Peyer's patch (tissue), 4 donors: ENCODE results near the gene FILIP1L.

ENCODE experiments used
- POLR2A ChIP-seq, 2 donors: fragments of 450-650 bp; IDR thresholded peaks; one replicate each; pipeline ENCODE4 v1.5.1; 2017; ENCODE audit warnings: antibody characterized with exemption in 2 of 2, mild to moderate bottlenecking in 2 of 2, moderate library complexity in 2 of 2
- TF ChIP-seq, protein P1 (sequence below), 6 experiments: fragments of 450-650 bp in 4 of 6; fragments of 200-600 bp in 2 of 6; sonication (generic) in 1 of 6; IDR thresholded peaks; one replicate each; pipeline ENCODE4 v1.5.1; 2017 to 2019; ENCODE audit warnings: antibody characterized with exemption in 6 of 6, mild to moderate bottlenecking in 3 of 6, moderate library complexity in 1 of 6

DNA sequence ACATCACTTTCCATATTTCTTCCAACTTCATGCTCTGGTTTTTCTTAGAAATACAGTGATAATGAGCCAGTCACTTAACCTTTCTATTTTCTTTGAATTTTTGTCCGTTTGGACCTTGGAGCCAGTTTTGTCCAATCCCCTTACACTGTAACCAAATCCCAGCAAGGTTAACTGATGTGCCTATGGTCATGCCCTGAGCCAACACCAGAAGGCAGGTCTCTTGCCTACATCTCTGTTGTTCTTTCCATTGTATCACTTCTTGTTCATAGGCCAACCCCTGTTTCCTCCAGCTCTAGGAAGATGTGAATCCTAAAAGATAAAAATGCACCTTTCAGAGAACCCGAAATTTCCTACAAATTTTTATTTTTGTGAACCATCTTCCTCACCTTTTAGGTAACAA lies 174.0 kb downstream of the FILIP1L start:
- TF ChIP-seq, protein P1, sequence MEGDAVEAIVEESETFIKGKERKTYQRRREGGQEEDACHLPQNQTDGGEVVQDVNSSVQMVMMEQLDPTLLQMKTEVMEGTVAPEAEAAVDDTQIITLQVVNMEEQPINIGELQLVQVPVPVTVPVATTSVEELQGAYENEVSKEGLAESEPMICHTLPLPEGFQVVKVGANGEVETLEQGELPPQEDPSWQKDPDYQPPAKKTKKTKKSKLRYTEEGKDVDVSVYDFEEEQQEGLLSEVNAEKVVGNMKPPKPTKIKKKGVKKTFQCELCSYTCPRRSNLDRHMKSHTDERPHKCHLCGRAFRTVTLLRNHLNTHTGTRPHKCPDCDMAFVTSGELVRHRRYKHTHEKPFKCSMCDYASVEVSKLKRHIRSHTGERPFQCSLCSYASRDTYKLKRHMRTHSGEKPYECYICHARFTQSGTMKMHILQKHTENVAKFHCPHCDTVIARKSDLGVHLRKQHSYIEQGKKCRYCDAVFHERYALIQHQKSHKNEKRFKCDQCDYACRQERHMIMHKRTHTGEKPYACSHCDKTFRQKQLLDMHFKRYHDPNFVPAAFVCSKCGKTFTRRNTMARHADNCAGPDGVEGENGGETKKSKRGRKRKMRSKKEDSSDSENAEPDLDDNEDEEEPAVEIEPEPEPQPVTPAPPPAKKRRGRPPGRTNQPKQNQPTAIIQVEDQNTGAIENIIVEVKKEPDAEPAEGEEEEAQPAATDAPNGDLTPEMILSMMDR (IDR thresholded peaks at IDR 0.05): no peak
- TF ChIP-seq POLR2A (IDR thresholded peaks at IDR 0.05): no peak
